SK-N-SH (cell line): ENCODE data around the gene TASP1. TPM values are rescaled to one million over a fixed set of nuclear protein-coding genes. Genes with fewer than 3 reads are reported as not detected.

Source experiments
- CTCF ChIA-PET: fragments of 300-600, 350-600 bp; formaldehyde crosslinking; extraction: SDS; loops from one replicate; lab custom pipeline; 2021; lab: Yijun Ruan, JAX
- POLR2A ChIA-PET: fragments of 350-600 bp; sonication (Branson Sonifier 250); formaldehyde crosslinking; extraction: SDS; loops from one replicate; lab custom pipeline; 2020; ENCODE audit warnings: antibody characterized with exemption, inconsistent platforms; lab: Yijun Ruan, JAX
- DNase-seq: peaks from one replicate; pipeline ENCODE4 v3.0.0; 2012
- H2AFZ ChIP-seq: fragments of 200-600 bp; sonication (generic); 2 replicates; pipeline ENCODE4 v1.8.1; 2016; ENCODE audit warnings: antibody characterized with exemption, mild to moderate bottlenecking, low read depth
- H3F3A ChIP-seq: fragments of 200-600 bp; sonication (generic); replicated peaks from 2 replicates; pipeline ENCODE3; 2016; ENCODE audit warnings: antibody characterized with exemption, mild to moderate bottlenecking; ENCODE audit not compliant: insufficient read depth
- H3K27ac ChIP-seq, 2 experiments: fragments of 200-500 bp in 1 of 2; fragments of 200-600 bp in 1 of 2; sonication (Bioruptor generic) in 1 of 2; sonication (generic), shearing (Covaris generic) in 1 of 2; 2 replicates each; pipeline versions ENCODE4 v1.5.1 to v1.6.1; 2014 to 2016; ENCODE audit warnings: low read depth in 2 of 2, inconsistent platforms in 1 of 2, low read length in 1 of 2, mild to moderate bottlenecking in 1 of 2, mixed read lengths in 1 of 2
- H3K27me3 ChIP-seq: fragments of 200-600 bp; sonication (generic), shearing (Covaris generic); 2 replicates; pipeline ENCODE4 v1.6.1; 2016; ENCODE audit warnings: mixed run types; ENCODE audit not compliant: insufficient read depth
- H3K36me3 ChIP-seq, 2 experiments: fragments of 200-500 bp in 1 of 2; fragments of 200-600 bp in 1 of 2; sonication (Bioruptor generic) in 1 of 2; sonication (generic) in 1 of 2; replicated peaks in 1 of 2; 2 replicates each; pipeline versions ENCODE3 to v1.5.1; 2014 to 2016; ENCODE audit warnings: low read length in 1 of 2, mild to moderate bottlenecking in 1 of 2; ENCODE audit not compliant: insufficient read depth in 2 of 2, control insufficient read depth in 1 of 2
- H3K4me1 ChIP-seq, 2 experiments: fragments of 200-500 bp in 1 of 2; fragments of 200-600 bp in 1 of 2; sonication (Bioruptor generic) in 1 of 2; sonication (generic), shearing (Covaris generic) in 1 of 2; 2 replicates each; pipeline versions ENCODE4 v1.5.1 to v1.6.1; 2014 to 2016; ENCODE audit warnings: low read depth in 1 of 2, low read length in 1 of 2, mixed run types in 1 of 2; ENCODE audit not compliant: insufficient read depth in 2 of 2, control insufficient read depth in 1 of 2
- H3K4me2 ChIP-seq: fragments of 200-600 bp; sonication (generic), shearing (Covaris generic); 2 replicates; pipeline ENCODE4 v1.6.1; 2017; ENCODE audit warnings: mixed run types
- H3K4me3 ChIP-seq, 2 experiments: fragments of 200-500 bp in 1 of 2; fragments of 200-600 bp in 1 of 2; sonication (Bioruptor generic) in 1 of 2; sonication (generic), shearing (Covaris generic) in 1 of 2; 2 replicates each; pipeline versions ENCODE4 v1.5.1 to v1.8.1; 2014 to 2016; ENCODE audit warnings: low read depth in 2 of 2, inconsistent platforms in 1 of 2, low read length in 1 of 2, mild to moderate bottlenecking in 1 of 2, mixed read lengths in 1 of 2, moderate library complexity in 1 of 2
- H3K79me2 ChIP-seq: fragments of 200-600 bp; sonication (generic); 2 replicates; pipeline ENCODE4 v1.8.1; 2017; ENCODE audit warnings: mild to moderate bottlenecking; ENCODE audit not compliant: insufficient read depth
- H3K9ac ChIP-seq: fragments of 200-600 bp; sonication (generic); 2 replicates; pipeline ENCODE4 v1.6.1; 2017; ENCODE audit warnings: mixed run types
- H3K9me2 ChIP-seq: fragments of 200-600 bp; sonication (generic); 2 replicates; pipeline ENCODE4 v1.6.1; 2017; ENCODE audit warnings: mixed run types
- H3K9me3 ChIP-seq: fragments of 200-600 bp; sonication (generic); 2 replicates; pipeline ENCODE4 v1.6.1; 2017; ENCODE audit warnings: mixed run types, mild to moderate bottlenecking, moderate library complexity
- H4K20me1 ChIP-seq: fragments of 200-600 bp; sonication (generic); 2 replicates; pipeline ENCODE4 v1.6.1; 2017; ENCODE audit warnings: mild to moderate bottlenecking, mixed run types; ENCODE audit not compliant: insufficient read depth
- ELF1 ChIP-seq: IDR thresholded peaks from 2 replicates; pipeline ENCODE4 v1.4.0; 2012
- EZH2phosphoT487 ChIP-seq: fragments of 200-600 bp; sonication (generic); IDR thresholded peaks from 2 replicates; pipeline ENCODE4 v1.6.1; 2017; ENCODE audit warnings: low read depth, mixed run types, mild to moderate bottlenecking, antibody characterized with exemption, moderate library complexity, borderline replicate concordance
- FOSL2 ChIP-seq: IDR thresholded peaks from 2 replicates; pipeline ENCODE4 v1.4.0; 2012; ENCODE audit warnings: low read depth, mild to moderate bottlenecking, moderate library complexity, borderline replicate concordance
- FOXJ3 ChIP-seq: sonication (generic); formaldehyde crosslinking; IDR thresholded peaks from 2 replicates; pipeline ENCODE4 v1.5.1; 2020; ENCODE audit warnings: mild to moderate bottlenecking, missing genetic modification reagents
- GABPA ChIP-seq: IDR thresholded peaks from 2 replicates; pipeline ENCODE4 v1.4.0; 2012; ENCODE audit warnings: low read depth, mild to moderate bottlenecking
- JUND ChIP-seq: IDR thresholded peaks from 2 replicates; pipeline ENCODE4 v1.4.0; 2012
- MXI1 ChIP-seq: IDR thresholded peaks from 2 replicates; pipeline ENCODE4 v1.6.1; 2012; ENCODE audit warnings: mild to moderate bottlenecking, low read depth, low read length, improper control_type of control experiment
- NFIC ChIP-seq: IDR thresholded peaks from 2 replicates; pipeline ENCODE4 v1.4.0; 2012; ENCODE audit warnings: borderline replicate concordance
- RAD21 ChIP-seq: IDR thresholded peaks from 2 replicates; pipeline ENCODE4 v1.6.1; 2012; ENCODE audit warnings: mild to moderate bottlenecking, low read length
- RCOR1 ChIP-seq: fragments of 150-350 bp; IDR thresholded peaks from 2 replicates; pipeline ENCODE4 v1.6.1; 2017; ENCODE audit warnings: antibody characterized with exemption, low read length
- RFX5 ChIP-seq: IDR thresholded peaks from 2 replicates; pipeline ENCODE4 v1.6.1; 2012; ENCODE audit warnings: mild to moderate bottlenecking, improper control_type of control experiment, low read length
- TAF1 ChIP-seq: IDR thresholded peaks from 2 replicates; pipeline ENCODE4 v1.6.1; 2012; ENCODE audit warnings: low read depth, mild to moderate bottlenecking, low read length, moderate library complexity, borderline replicate concordance
- TCF12 ChIP-seq: IDR thresholded peaks from 2 replicates; pipeline ENCODE4 v1.4.0; 2012
- YY1 ChIP-seq: IDR thresholded peaks from 2 replicates; pipeline ENCODE4 v1.4.0; 2012; ENCODE audit warnings: low read depth, mild to moderate bottlenecking
- WGBS: methylation state at CpG from one replicate; pipeline ENCODE4 v1.1.6; 2017; ENCODE audit warnings: low lambda C conversion rate; 5-methylcytosine and 5-hydroxymethylcytosine counted together
- polyA plus RNA-seq, 3 experiments: library from polyadenylated mRNA; depleted of rRNA; stranded (reverse); fragments of >200 nt; gene quantifications; 2 replicates each; pipeline ENCODE4 v1.2.3, GENCODE V29; 2012
- TF ChIP-seq, protein P1 (sequence below): IDR thresholded peaks from 2 replicates; pipeline ENCODE4; 2012
- TF ChIP-seq, protein P2 (sequence below): fragments of 200-600 bp; sonication (generic); IDR thresholded peaks from 2 replicates; pipeline ENCODE4 v1.6.1; 2017; ENCODE audit warnings: antibody characterized with exemption, mild to moderate bottlenecking, moderate library complexity
- TF ChIP-seq, protein P3 (sequence below): fragments of 150-350 bp; IDR thresholded peaks from 2 replicates; pipeline ENCODE4 v1.6.1; 2017; ENCODE audit warnings: antibody characterized with exemption, low read length, low read depth, borderline replicate concordance
- TF ChIP-seq, protein P4 (sequence below): IDR thresholded peaks from 2 replicates; pipeline ENCODE4 v1.4.0; 2012; ENCODE audit warnings: low read depth
- TF ChIP-seq, protein P5 (sequence below): IDR thresholded peaks from 2 replicates; pipeline ENCODE4 v1.6.1; 2012; ENCODE audit warnings: mild to moderate bottlenecking, low read depth, low read length, moderate library complexity
- TF ChIP-seq, protein P6 (sequence below): fragments of 150-350 bp; IDR thresholded peaks from 2 replicates; pipeline ENCODE4 v1.6.1; 2016; ENCODE audit warnings: mild to moderate bottlenecking, low read depth, low read length

Gene TASP1
- polyA plus RNA-seq, 1 of the 3 experiments (the other 2 are of a cell fraction) = 5.9 TPM

DNA sequence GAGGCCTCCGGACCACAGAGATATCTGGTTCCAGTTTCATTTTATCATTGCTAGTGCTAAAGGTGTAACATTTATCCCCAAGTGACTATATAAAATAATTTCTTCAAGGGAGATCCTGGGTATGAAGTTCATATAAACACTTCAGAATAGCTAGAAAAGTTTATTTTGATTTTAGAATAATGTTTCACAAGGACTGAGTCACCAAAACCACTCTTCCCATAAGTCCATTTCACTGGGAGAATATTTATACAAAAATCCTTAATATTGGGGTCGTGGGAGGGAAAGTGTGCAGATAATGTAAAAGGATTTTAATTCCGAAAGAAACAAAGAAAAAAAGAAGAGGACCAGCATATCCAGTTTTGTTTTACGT, 289.5 kb downstream of the TASP1 start (continued):
- TF ChIP-seq JUND (no peak), RCOR1 (no peak), EZH2phosphoT487 (no peak)

DNA sequence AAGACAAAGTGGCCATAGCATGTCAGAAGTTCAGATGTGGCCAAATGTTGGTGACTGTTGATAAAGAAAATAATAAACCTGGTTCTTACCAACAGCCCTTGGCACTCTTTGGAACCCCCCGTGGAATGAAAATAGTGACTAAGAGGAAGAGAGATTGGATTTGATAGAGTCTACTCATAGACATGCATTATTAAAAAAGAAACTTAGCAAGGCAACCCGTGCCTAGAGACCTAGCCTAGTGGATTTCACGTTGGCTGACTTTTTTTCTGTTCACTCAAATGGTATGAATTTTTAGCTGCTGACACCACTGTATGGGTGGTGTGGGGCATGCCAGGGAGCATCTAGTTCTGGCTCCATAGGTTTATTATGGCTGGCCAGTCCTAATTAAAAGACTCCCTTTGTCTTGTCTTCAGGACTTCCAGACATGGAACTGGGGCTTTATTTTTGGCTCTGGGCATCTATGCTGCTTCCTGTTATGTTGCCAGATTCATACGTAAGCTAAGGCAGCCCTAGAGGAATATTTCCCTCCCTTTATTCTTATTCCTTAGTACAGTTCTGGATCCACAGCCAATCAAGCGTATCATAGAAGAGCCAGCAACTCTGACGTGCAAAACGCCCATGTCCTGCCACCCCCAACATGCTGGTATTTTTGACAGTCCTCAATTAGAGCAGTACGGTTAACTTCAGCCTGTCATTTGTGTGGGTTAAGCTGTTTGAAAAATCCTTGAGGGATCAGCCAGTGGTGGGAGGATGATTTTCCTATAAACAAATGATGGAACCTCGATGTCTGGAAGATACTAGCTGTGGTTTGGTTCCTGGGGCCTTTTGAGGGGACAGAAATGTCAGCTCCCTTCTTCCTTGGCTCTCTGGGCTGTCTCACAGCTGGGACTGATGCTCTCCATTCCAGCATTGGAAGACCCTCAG, 290.2 kb downstream of the TASP1 start:
- H3F3A ChIP-seq = no peaks in the 10 kb centered on the region
- no peak overlapping the region for H3K9ac ChIP-seq
- H3K27ac ChIP-seq = peak overlapping the region in 1 of 2 experiments; percentile 21; a peak in 1 of 4 replicates
- no peak overlapping the region for H3K4me3 ChIP-seq
- H3K9me2 ChIP-seq = no peaks in the 10 kb centered on the region
- H3K9me3 ChIP-seq = no peaks in the 10 kb centered on the region
- WGBS = 63% methylated on average over 9 of the region's 9 CpGs
- POLR2A ChIA-PET = no interaction called here
- no peak overlapping the region for H2AFZ ChIP-seq
- H3K36me3 ChIP-seq = no peaks in the 10 kb centered on the region
- no peak for DNase-seq
- no peaks in the 10 kb centered on the region for H3K4me1 ChIP-seq
- H4K20me1 ChIP-seq = no peaks in the 10 kb centered on the region
- no peak for TF ChIP-seq GABPA
- TF ChIP-seq RCOR1 = no peak
- TF ChIP-seq, protein P1, sequence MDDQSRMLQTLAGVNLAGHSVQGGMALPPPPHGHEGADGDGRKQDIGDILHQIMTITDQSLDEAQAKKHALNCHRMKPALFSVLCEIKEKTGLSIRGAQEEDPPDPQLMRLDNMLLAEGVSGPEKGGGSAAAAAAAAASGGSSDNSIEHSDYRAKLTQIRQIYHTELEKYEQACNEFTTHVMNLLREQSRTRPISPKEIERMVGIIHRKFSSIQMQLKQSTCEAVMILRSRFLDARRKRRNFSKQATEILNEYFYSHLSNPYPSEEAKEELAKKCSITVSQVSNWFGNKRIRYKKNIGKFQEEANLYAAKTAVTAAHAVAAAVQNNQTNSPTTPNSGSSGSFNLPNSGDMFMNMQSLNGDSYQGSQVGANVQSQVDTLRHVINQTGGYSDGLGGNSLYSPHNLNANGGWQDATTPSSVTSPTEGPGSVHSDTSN = no peak
- no peak for TF ChIP-seq TAF1
- TF ChIP-seq YY1 = no peak
- TF ChIP-seq, protein P2, sequence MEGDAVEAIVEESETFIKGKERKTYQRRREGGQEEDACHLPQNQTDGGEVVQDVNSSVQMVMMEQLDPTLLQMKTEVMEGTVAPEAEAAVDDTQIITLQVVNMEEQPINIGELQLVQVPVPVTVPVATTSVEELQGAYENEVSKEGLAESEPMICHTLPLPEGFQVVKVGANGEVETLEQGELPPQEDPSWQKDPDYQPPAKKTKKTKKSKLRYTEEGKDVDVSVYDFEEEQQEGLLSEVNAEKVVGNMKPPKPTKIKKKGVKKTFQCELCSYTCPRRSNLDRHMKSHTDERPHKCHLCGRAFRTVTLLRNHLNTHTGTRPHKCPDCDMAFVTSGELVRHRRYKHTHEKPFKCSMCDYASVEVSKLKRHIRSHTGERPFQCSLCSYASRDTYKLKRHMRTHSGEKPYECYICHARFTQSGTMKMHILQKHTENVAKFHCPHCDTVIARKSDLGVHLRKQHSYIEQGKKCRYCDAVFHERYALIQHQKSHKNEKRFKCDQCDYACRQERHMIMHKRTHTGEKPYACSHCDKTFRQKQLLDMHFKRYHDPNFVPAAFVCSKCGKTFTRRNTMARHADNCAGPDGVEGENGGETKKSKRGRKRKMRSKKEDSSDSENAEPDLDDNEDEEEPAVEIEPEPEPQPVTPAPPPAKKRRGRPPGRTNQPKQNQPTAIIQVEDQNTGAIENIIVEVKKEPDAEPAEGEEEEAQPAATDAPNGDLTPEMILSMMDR = no peak
- no peak for TF ChIP-seq TCF12
- TF ChIP-seq EZH2phosphoT487 = no peak
- TF ChIP-seq, protein P3, sequence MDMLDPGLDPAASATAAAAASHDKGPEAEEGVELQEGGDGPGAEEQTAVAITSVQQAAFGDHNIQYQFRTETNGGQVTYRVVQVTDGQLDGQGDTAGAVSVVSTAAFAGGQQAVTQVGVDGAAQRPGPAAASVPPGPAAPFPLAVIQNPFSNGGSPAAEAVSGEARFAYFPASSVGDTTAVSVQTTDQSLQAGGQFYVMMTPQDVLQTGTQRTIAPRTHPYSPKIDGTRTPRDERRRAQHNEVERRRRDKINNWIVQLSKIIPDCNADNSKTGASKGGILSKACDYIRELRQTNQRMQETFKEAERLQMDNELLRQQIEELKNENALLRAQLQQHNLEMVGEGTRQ = no peak
- no peak for TF ChIP-seq FOXJ3
- no peak for TF ChIP-seq NFIC
- TF ChIP-seq, protein P4, sequence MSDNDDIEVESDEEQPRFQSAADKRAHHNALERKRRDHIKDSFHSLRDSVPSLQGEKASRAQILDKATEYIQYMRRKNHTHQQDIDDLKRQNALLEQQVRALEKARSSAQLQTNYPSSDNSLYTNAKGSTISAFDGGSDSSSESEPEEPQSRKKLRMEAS = no peak
- TF ChIP-seq, protein P5, sequence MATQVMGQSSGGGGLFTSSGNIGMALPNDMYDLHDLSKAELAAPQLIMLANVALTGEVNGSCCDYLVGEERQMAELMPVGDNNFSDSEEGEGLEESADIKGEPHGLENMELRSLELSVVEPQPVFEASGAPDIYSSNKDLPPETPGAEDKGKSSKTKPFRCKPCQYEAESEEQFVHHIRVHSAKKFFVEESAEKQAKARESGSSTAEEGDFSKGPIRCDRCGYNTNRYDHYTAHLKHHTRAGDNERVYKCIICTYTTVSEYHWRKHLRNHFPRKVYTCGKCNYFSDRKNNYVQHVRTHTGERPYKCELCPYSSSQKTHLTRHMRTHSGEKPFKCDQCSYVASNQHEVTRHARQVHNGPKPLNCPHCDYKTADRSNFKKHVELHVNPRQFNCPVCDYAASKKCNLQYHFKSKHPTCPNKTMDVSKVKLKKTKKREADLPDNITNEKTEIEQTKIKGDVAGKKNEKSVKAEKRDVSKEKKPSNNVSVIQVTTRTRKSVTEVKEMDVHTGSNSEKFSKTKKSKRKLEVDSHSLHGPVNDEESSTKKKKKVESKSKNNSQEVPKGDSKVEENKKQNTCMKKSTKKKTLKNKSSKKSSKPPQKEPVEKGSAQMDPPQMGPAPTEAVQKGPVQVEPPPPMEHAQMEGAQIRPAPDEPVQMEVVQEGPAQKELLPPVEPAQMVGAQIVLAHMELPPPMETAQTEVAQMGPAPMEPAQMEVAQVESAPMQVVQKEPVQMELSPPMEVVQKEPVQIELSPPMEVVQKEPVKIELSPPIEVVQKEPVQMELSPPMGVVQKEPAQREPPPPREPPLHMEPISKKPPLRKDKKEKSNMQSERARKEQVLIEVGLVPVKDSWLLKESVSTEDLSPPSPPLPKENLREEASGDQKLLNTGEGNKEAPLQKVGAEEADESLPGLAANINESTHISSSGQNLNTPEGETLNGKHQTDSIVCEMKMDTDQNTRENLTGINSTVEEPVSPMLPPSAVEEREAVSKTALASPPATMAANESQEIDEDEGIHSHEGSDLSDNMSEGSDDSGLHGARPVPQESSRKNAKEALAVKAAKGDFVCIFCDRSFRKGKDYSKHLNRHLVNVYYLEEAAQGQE = no peak
- TF ChIP-seq, protein P6, sequence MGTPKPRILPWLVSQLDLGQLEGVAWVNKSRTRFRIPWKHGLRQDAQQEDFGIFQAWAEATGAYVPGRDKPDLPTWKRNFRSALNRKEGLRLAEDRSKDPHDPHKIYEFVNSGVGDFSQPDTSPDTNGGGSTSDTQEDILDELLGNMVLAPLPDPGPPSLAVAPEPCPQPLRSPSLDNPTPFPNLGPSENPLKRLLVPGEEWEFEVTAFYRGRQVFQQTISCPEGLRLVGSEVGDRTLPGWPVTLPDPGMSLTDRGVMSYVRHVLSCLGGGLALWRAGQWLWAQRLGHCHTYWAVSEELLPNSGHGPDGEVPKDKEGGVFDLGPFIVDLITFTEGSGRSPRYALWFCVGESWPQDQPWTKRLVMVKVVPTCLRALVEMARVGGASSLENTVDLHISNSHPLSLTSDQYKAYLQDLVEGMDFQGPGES = no peak
- no peak for TF ChIP-seq RAD21
- TF ChIP-seq RFX5 = no peak
- no peak for TF ChIP-seq ELF1
- TF ChIP-seq MXI1 = no peak
- no peak for TF ChIP-seq FOSL2
- TF ChIP-seq, all 33 proteins: peak for 0
- CTCF ChIA-PET = interaction anchor here (0.7 to 1.5 kb wide), 2 partner anchors 16 to 24 kb away, joined by 3 read pairs; no protein-coding TSS in a partner anchor
- no peaks in the 10 kb centered on the region for H3K27me3 ChIP-seq
- H3K4me2 ChIP-seq = peak overlapping the region; percentile 20; the same call in 1 of the 2 replicates
- no peaks in the 10 kb centered on the region for H3K79me2 ChIP-seq
